Activated CD4-positive, alpha-beta T cell treated with anti-CD3 and anti-CD28 coated beads, Interleukin-2, amount 10 ng/mL, durations not matched to agents 7 days and 5 days (primary cell): ENCODE data around the gene KRT36. TPM values are rescaled to one million over a fixed set of nuclear protein-coding genes. Genes with fewer than 3 reads are reported as not detected.

Experiments
- CTCF ChIA-PET: fragments of 350-600 bp; sonication (Branson Sonifier 250); formaldehyde crosslinking; loops from one replicate; lab custom pipeline; 2021; ENCODE audit warnings: antibody characterized with exemption; lab: Charles Lee
- POLR2A ChIA-PET: fragments of 350-600 bp; sonication (Branson Sonifier 250); formaldehyde crosslinking; loops from one replicate; lab custom pipeline; 2021; ENCODE audit warnings: antibody characterized with exemption; lab: Charles Lee
- DNase-seq: peaks from one replicate; pipeline ENCODE4 v3.0.0-alpha.2; 2020
- H3K27ac Mint-ChIP-seq: one replicate; pipeline ENCODE4 v1.8.0; 2021; ENCODE audit warnings: mild to moderate bottlenecking, moderate library complexity, mixed read lengths
- H3K27me3 Mint-ChIP-seq: one replicate; pipeline ENCODE4 v1.8.0; 2021; ENCODE audit warnings: mixed read lengths
- H3K36me3 Mint-ChIP-seq: one replicate; pipeline ENCODE4 v1.8.0; 2021; ENCODE audit warnings: low read depth, mixed read lengths
- H3K4me1 Mint-ChIP-seq: one replicate; pipeline ENCODE4 v1.8.0; 2021; ENCODE audit warnings: mixed read lengths
- H3K4me3 Mint-ChIP-seq: one replicate; pipeline ENCODE4 v1.8.0; 2021; ENCODE audit warnings: mild to moderate bottlenecking, moderate library complexity, mixed read lengths
- H3K9me3 Mint-ChIP-seq: one replicate; pipeline ENCODE4 v1.8.0; 2021; ENCODE audit warnings: mixed read lengths
- total RNA-seq, 2 experiments: library from RNA; stranded (reverse); gene quantifications; one replicate each; pipeline ENCODE4 v1.2.3, GENCODE V29; 2021

Gene KRT36
- total RNA-seq, 2 experiments from 2014 or later: not detected

DNA sequence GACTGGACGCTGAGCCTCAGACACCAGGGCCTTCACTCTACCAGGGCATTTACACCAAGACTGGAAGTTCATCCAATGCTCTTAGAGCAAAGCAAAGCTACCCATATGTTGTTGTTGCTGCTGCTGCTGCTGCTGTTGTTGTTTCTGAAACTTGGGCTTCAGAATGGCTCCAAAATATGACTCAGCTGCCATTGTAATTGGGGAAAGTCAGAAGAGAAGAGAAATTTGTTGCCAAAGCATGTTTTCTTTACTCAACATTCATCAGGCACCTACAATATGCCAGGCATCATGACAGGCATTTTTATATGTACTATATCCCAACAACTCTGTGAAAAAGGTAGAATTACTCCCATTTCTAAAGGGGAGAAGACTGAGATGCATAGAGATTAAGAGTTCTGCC is 34.5 kb downstream of the KRT36 start:
- no peak for DNase-seq
- ChIA-PET CTCF (interaction anchor here (1.2 kb wide), 1 partner anchor 10 kb away, joined by 3 read pairs; no protein-coding TSS in a partner anchor), POLR2A (no interaction called here)
- no peak overlapping the region for H3K27ac Mint-ChIP-seq
- no peaks in the 10 kb centered on the region for H3K4me1 Mint-ChIP-seq
- H3K36me3 Mint-ChIP-seq: no peaks in the 10 kb centered on the region
- H3K9me3 Mint-ChIP-seq: no peaks in the 10 kb centered on the region
- H3K27me3 Mint-ChIP-seq: peaks cover 17% of the 10 kb centered on the region
- H3K4me3 Mint-ChIP-seq: no peak overlapping the region

DNA sequence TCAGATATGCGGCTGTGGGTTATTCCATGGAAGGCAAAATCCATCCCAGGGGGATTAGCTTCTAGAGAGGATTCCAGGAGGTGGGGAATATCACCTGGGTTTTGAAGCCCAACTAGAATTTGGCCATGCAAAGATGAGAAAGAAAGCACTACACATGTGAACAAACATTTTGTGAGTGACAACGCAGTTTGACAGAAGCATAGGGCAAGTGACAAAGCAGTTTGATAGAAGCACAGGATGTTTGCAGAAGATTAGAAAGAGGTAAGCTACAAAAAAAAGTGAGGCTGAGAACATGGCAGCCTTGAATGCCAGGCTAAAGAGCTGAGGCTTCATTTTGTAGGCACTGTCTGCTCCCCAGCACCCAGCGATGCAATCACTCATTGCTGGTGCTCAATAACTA is 36.6 kb downstream of the KRT36 start:
- DNase-seq: no peak
- Mint-ChIP-seq H3K36me3 (no peaks in the 10 kb centered on the region), H3K4me3 (no peak overlapping the region), H3K9me3 (no peaks in the 10 kb centered on the region), H3K27me3 (peaks cover 12% of the 10 kb centered on the region), H3K4me1 (no peaks in the 10 kb centered on the region), H3K27ac (no peak overlapping the region)
- ChIA-PET CTCF (no interaction called here), POLR2A (no interaction called here)

- DNase-seq: no peak
- ChIA-PET POLR2A (no interaction called here), CTCF (no interaction called here)
- no peak overlapping the region for H3K4me3 Mint-ChIP-seq
- peaks cover 12% of the 10 kb centered on the region for H3K27me3 Mint-ChIP-seq
- no peak overlapping the region for H3K27ac Mint-ChIP-seq
- no peaks in the 10 kb centered on the region for H3K4me1 Mint-ChIP-seq
- H3K9me3 Mint-ChIP-seq: no peaks in the 10 kb centered on the region
- no peaks in the 10 kb centered on the region for H3K36me3 Mint-ChIP-seq
Measured at GRCh38 chr17:41452281-41452680, 37.4 kb downstream of the KRT36 start.

GRCh38 chr17:41451154-41451728 is 38.5 kb downstream of the KRT36 start:
- H3K4me1 Mint-ChIP-seq: no peaks in the 10 kb centered on the region
- no peak overlapping the region for H3K27ac Mint-ChIP-seq
- peaks cover 12% of the 10 kb centered on the region for H3K27me3 Mint-ChIP-seq
- no peak overlapping the region for H3K4me3 Mint-ChIP-seq
- H3K9me3 Mint-ChIP-seq: no peaks in the 10 kb centered on the region
- CTCF ChIA-PET: interaction anchor here (1.2 kb wide), 1 partner anchor 16 kb away, joined by 5 read pairs; the partner anchor contains the start of gene KRT32
- H3K36me3 Mint-ChIP-seq: no peaks in the 10 kb centered on the region
- POLR2A ChIA-PET: no interaction called here
- no peak for DNase-seq

GRCh38 chr17:41449008-41449407 is 40.7 kb downstream of the KRT36 start:
- CTCF ChIA-PET: interaction anchor here (0.8 to 1.5 kb wide), 4 partner anchors 9 to 100 kb away, joined by 3 to 4 read pairs (median 4); no protein-coding TSS in a partner anchor
- POLR2A ChIA-PET: no interaction called here
- peaks cover 13% of the 10 kb centered on the region for H3K27me3 Mint-ChIP-seq

DNA sequence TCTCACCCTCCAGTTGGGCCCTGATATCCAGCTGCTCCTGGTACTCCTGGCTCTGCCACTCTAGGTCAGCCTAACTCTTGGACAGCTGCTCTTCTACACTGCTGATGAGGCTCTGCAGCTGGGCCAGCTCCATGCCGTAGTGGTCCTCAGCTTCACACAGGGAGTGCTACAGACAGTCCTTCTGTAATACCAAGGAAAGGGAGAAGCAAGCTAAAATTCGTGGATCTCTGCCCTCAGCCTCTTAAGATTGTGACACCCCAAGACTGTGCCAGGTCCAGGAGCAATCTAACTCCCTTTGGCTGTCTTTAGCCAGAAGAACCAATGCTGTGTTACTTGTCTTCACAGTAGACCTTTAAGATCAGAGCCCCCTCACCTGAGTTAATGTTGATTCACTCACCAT is 41.2 kb downstream of the KRT36 start:
- Mint-ChIP-seq H3K36me3 (no peaks in the 10 kb centered on the region), H3K4me3 (no peak overlapping the region), H3K27me3 (peaks cover 15% of the 10 kb centered on the region), H3K9me3 (no peaks in the 10 kb centered on the region), H3K4me1 (no peaks in the 10 kb centered on the region), H3K27ac (no peak overlapping the region)
- ChIA-PET CTCF (interaction anchor here (0.8 to 1.5 kb wide), 4 partner anchors 10 to 101 kb away, joined by 3 to 4 read pairs (median 4); no protein-coding TSS in a partner anchor), POLR2A (no interaction called here)
- no peak for DNase-seq

More at GRCh38 chr17:41449008-41449407, 40.7 kb downstream of the KRT36 start:
- Mint-ChIP-seq H3K36me3 (no peaks in the 10 kb centered on the region), H3K9me3 (no peaks in the 10 kb centered on the region), H3K4me1 (no peaks in the 10 kb centered on the region), H3K4me3 (no peak overlapping the region), H3K27ac (no peak overlapping the region)
- DNase-seq: no peak

- Mint-ChIP-seq H3K4me3 (no peak overlapping the region), H3K4me1 (no peaks in the 10 kb centered on the region), H3K27me3 (peaks cover 22% of the 10 kb centered on the region), H3K27ac (no peak overlapping the region), H3K36me3 (no peaks in the 10 kb centered on the region), H3K9me3 (no peaks in the 10 kb centered on the region)
- ChIA-PET POLR2A (no interaction called here), CTCF (no interaction called here)
- no peak for DNase-seq
Measured at GRCh38 chr17:41446806-41447205, 42.9 kb downstream of the KRT36 start.

- ChIA-PET CTCF (interaction anchor here (1.4 kb wide), 1 partner anchor 10 kb away, joined by 3 read pairs; no protein-coding TSS in a partner anchor), POLR2A (no interaction called here)
- Mint-ChIP-seq H3K4me1 (no peaks in the 10 kb centered on the region), H3K4me3 (no peak overlapping the region), H3K9me3 (no peaks in the 10 kb centered on the region), H3K27ac (no peak overlapping the region), H3K36me3 (no peaks in the 10 kb centered on the region), H3K27me3 (peaks cover 20% of the 10 kb centered on the region)
- no peak for DNase-seq
Measured at GRCh38 chr17:41444640-41445039, 45.1 kb downstream of the KRT36 start.

DNA sequence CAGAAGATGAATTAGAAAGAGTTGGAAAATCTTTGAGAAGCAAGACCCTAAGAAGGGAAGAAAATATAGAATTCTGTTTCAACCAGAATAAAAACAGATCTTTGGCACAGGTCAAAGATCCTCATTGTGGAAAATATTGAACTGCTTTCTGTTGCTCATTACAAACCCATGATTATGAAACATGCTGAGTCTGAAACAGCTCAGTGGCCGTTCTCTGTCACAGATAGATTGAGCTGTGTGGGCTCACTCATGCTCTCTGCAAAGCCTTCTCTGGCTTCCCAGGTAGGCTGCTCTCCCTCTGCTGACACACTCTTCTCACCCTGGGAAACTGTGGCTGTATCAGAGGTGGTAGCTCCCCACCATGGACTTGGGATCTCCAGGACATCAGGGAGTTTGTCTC is 45.5 kb downstream of the KRT36 start:
- no peaks in the 10 kb centered on the region for H3K4me1 Mint-ChIP-seq
- CTCF ChIA-PET: no interaction called here
- H3K27ac Mint-ChIP-seq: no peak overlapping the region
- DNase-seq: no peak
- POLR2A ChIA-PET: interaction anchor here (0.6 kb wide), 1 partner anchor 96 kb away, joined by 3 read pairs; no protein-coding TSS in a partner anchor
- no peak overlapping the region for H3K4me3 Mint-ChIP-seq
- H3K27me3 Mint-ChIP-seq: peaks cover 20% of the 10 kb centered on the region
- no peaks in the 10 kb centered on the region for H3K9me3 Mint-ChIP-seq
- H3K36me3 Mint-ChIP-seq: no peaks in the 10 kb centered on the region

GRCh38 chr17:41442739-41443138 is 47.0 kb downstream of the KRT36 start:
- ChIA-PET POLR2A (no interaction called here), CTCF (no interaction called here)
- no peaks in the 10 kb centered on the region for H3K4me1 Mint-ChIP-seq
- peaks cover 20% of the 10 kb centered on the region for H3K27me3 Mint-ChIP-seq
- H3K36me3 Mint-ChIP-seq: no peaks in the 10 kb centered on the region
- DNase-seq: no peak
- no peaks in the 10 kb centered on the region for H3K9me3 Mint-ChIP-seq
- H3K27ac Mint-ChIP-seq: no peak overlapping the region
- H3K4me3 Mint-ChIP-seq: no peak overlapping the region

DNA sequence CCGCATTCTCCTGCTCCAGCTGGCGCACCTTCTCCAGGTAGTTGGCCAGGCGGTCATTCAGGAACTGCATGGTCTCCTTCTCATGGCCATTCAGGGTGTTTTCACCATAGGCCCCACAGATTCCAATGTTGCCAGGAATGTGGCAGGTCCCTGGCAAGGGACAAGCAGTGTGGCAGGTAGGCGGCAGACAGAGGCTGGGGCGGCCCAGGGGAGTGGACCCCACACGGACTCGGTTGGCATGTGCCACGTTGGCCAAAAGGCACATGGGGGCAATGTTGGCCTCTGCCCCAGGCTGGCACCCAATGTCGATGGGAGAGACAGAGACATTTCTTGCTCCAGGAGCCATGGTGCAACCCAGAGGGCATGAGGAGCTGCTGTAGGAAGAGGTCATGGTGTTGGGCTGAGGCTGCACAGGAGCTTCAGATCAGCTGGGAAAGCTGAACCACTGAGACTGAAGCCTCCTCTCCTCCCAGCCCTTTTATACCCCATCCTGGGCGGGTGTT is 49.1 kb downstream of the KRT36 start, which contains the start of gene KRT38:
Gene KRT38 (minus strand): TSS at position 453 of the 503 bp plus-strand sequence. CDS start 62 bp downstream, at position 391.
- H3K9me3 Mint-ChIP-seq: no peaks in the 10 kb centered on the region

GRCh38 chr17:41439375-41439774 is 50.3 kb downstream of the KRT36 start:
- peaks cover 19% of the 10 kb centered on the region for H3K27me3 Mint-ChIP-seq
- DNase-seq: no peak
- no peaks in the 10 kb centered on the region for H3K4me1 Mint-ChIP-seq
- CTCF ChIA-PET: no interaction called here
- H3K27ac Mint-ChIP-seq: no peak overlapping the region
- no peaks in the 10 kb centered on the region for H3K36me3 Mint-ChIP-seq
- POLR2A ChIA-PET: no interaction called here
- no peaks in the 10 kb centered on the region for H3K9me3 Mint-ChIP-seq
- H3K4me3 Mint-ChIP-seq: no peak overlapping the region

More for the DNA sequence above, 49.1 kb downstream of the KRT36 start, which contains the start of gene KRT38:
- no peak for DNase-seq
- POLR2A ChIA-PET: no interaction called here
- Mint-ChIP-seq H3K27ac (no peak within 1 kb of the TSS), H3K4me3 (no peak within 1 kb of the TSS), H3K4me1 (no peaks in the 10 kb centered on the region), H3K36me3 (no peaks in the 10 kb centered on the region), H3K27me3 (peaks cover 20% of the 10 kb centered on the region)
- CTCF ChIA-PET: no interaction called here

DNA sequence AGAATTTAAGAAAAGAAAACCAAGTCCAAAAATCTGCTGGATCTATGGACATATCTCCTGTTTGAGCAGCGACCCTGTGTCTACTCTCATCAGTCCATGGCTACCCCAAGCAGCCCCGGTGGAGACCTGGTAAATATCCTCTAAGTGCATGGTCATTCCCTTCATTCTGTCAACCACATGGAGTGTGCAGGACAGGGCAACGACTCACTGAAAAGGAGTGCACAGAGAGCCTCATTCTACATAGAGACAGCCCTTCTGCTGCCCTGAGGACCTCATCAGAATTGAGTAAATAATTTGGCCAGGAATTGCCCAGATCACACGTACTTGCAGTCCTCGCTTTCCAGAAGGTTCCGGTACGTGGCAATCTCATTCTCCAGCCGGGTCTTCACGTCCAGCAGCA is 51.9 kb downstream of the KRT36 start:
- no peaks in the 10 kb centered on the region for H3K36me3 Mint-ChIP-seq
- H3K4me3 Mint-ChIP-seq: no peak overlapping the region
- peaks cover 16% of the 10 kb centered on the region for H3K27me3 Mint-ChIP-seq
- H3K4me1 Mint-ChIP-seq: no peaks in the 10 kb centered on the region
- CTCF ChIA-PET: no interaction called here
- H3K9me3 Mint-ChIP-seq: no peaks in the 10 kb centered on the region
- POLR2A ChIA-PET: no interaction called here
- H3K27ac Mint-ChIP-seq: no peak overlapping the region
- DNase-seq: no peak
